GM10266 (cell line): ENCODE data around the gene FPR2.
"Not testable (repeated sequence)": the region's sequence is repeated elsewhere in the genome, so short reads cannot be mapped to it uniquely, and the experiment has no call there.

Experiments
- DNase-seq: peaks from one replicate; pipeline ENCODE4 v3.0.0; 2012; ENCODE audit errors: extremely low spot score
- TF ChIP-seq, protein P1 (sequence below): IDR thresholded peaks from 2 replicates; pipeline ENCODE4 v1.5.1; 2012; ENCODE audit warnings: mild to moderate bottlenecking, low read depth; ENCODE audit not compliant: control insufficient read depth, insufficient read depth; ENCODE audit errors: missing control alignments

FPR2 gene

DNA sequence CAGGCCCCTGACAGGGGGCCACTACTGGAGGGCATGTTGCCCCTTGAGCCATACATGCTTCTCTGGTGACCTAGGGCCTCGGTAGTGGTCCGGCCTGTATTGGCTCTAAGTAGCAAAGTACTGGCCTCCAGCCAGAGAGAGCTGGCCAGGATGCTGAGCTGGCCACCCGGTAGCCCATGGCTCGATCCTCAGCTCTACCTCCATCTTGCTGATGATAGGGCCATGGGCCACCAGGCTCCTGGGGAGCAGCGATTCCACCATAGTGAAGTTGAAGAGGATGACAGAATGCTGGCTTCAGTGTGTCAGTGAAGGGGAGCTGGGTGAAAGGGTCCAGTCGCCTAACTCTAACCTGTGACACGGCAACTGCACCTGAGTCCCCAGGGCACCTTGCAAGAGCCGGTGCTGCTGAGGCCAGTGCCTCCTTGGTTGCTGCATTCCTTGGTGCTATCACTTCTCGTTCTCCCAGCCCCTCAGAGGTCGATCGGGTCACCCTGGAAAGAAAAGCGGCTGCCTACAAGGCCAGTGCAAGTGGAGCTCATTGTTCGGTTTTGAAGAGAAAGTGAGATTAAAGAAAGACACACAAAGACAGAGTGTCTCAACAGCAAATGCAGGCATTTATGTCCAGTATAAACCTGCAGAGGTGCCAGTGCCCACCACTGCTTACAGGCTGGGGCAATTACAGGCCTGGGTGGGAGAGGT, 38.9 kb downstream of the FPR2 start:
- DNase-seq, result no peak
- TF ChIP-seq, protein P1, sequence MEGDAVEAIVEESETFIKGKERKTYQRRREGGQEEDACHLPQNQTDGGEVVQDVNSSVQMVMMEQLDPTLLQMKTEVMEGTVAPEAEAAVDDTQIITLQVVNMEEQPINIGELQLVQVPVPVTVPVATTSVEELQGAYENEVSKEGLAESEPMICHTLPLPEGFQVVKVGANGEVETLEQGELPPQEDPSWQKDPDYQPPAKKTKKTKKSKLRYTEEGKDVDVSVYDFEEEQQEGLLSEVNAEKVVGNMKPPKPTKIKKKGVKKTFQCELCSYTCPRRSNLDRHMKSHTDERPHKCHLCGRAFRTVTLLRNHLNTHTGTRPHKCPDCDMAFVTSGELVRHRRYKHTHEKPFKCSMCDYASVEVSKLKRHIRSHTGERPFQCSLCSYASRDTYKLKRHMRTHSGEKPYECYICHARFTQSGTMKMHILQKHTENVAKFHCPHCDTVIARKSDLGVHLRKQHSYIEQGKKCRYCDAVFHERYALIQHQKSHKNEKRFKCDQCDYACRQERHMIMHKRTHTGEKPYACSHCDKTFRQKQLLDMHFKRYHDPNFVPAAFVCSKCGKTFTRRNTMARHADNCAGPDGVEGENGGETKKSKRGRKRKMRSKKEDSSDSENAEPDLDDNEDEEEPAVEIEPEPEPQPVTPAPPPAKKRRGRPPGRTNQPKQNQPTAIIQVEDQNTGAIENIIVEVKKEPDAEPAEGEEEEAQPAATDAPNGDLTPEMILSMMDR, result no peak

DNA sequence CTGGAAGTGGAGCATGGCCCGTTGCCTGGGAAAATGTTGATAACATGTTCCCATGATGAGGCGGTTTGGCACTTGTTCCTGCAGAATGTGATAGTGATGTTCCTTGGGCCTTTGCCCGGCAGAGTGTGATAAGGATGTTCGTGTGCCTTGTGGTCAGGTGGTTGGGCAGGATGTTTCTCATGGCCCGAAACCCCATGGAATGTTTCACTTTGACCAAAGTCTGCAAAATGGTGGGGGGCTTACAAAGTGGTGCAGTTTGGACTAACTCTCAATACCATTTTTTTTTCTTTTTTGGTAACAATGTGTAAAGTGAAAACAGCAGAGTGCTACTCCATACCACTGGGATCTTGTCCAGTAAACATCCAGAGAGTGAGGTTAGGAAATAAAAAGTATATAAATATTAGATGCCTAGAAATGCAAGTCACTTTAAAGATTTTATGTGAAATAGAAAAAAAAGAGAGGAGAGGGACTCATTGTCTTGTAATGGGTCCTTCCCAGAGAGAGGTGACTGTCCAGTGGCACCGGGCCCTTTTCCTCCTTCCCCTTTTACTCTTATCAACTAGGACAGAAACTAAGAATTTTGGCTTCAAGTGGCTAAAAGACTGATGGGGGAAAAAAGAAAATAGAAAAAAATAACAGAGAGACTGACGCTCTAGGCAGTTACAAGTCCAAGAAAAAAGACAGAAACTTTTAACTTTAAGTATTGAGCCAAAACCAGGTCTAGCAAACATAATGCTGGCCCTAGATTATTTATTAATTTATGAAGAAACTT, 39.7 kb downstream of the FPR2 start:
- no peak for DNase-seq
- TF ChIP-seq, protein P1, result no peak

DNA sequence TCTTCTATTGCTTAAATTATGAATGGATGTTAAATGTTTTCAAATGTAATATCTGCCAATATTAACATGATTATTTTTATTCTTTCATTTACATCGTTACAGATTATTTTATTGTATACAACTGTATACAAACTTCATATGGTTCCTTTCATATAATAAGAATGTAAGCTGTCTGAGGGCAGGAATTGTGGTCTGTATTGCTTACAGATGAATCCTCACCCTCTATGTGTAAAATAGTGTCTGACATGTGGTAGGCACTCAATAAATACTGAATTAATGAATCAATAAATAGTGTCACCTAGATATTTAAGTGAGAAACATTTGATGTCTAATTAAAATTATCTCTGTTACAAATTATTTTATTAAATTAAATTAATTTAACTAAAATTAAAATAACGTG, 41.8 kb downstream of the FPR2 start:
- TF ChIP-seq, protein P1, result no peak
- DNase-seq, result no peak

GRCh38 chr19:51803519-51803918, 42.5 kb downstream of the FPR2 start:
- TF ChIP-seq, protein P1, result no peak
- no peak for DNase-seq

- no peak for DNase-seq
- TF ChIP-seq, protein P1, result no peak
Observed at GRCh38 chr19:51803967-51804366, 43.0 kb downstream of the FPR2 start.

DNA sequence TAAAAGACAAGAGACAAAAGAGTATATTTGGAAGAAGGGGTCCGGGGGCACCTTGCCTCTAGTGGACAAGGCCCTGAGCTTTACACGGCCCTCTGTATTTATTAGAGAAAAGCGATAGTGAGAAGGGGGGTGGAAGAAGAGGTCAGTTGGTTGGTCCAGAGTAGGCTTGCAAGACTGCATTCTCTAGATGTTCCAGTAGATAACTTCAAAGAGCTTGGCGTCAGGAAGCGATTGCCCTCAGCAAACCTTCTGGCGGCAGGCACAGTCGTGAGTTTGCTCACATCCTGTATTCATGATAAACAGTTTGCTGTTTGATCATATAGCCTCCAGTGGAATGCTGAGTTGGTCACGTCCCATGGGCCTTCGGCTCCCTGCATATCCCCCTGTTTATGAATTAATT, 43.8 kb downstream of the FPR2 start:
- DNase-seq, result not testable (repeated sequence)

GRCh38 chr19:51805396-51805795, 44.4 kb downstream of the FPR2 start:
- not testable (repeated sequence) for DNase-seq

GRCh38 chr19:51806571-51806970, 45.6 kb downstream of the FPR2 start:
- not testable (repeated sequence) for DNase-seq
